Skeletal muscle satellite cell (primary cell): Measurements from ENCODE around the gene CNN3.

Experiments used
- H3K27me3 ChIP-seq: 2 replicates; pipeline ENCODE4 v1.7.0; 2013; ENCODE audit warnings: low read length; ENCODE audit not compliant: control insufficient read depth, insufficient read depth
- H3K36me3 ChIP-seq: 2 replicates; pipeline ENCODE4 v1.7.0; 2013; ENCODE audit warnings: mild to moderate bottlenecking, control low read depth, low read length; ENCODE audit not compliant: insufficient read depth
- H3K4me1 ChIP-seq: 2 replicates; pipeline ENCODE4 v1.7.0; 2013; ENCODE audit warnings: low read length; ENCODE audit not compliant: control insufficient read depth, insufficient read depth
- H3K4me2 ChIP-seq: 2 replicates; pipeline ENCODE4 v1.7.0; 2013; ENCODE audit warnings: mild to moderate bottlenecking, low read length
- H3K4me3 ChIP-seq: 2 replicates; pipeline ENCODE4 v1.7.0; 2013; ENCODE audit warnings: low read length
- H3K9ac ChIP-seq: 2 replicates; pipeline ENCODE4 v1.7.0; 2013; ENCODE audit warnings: mild to moderate bottlenecking, low read depth, low read length, moderate library complexity
- H3K9me3 ChIP-seq: replicated peaks from 2 replicates; pipeline ENCODE4 v1.7.0; 2013; ENCODE audit warnings: mild to moderate bottlenecking, control low read depth, low read length

CNN3 gene

DNA sequence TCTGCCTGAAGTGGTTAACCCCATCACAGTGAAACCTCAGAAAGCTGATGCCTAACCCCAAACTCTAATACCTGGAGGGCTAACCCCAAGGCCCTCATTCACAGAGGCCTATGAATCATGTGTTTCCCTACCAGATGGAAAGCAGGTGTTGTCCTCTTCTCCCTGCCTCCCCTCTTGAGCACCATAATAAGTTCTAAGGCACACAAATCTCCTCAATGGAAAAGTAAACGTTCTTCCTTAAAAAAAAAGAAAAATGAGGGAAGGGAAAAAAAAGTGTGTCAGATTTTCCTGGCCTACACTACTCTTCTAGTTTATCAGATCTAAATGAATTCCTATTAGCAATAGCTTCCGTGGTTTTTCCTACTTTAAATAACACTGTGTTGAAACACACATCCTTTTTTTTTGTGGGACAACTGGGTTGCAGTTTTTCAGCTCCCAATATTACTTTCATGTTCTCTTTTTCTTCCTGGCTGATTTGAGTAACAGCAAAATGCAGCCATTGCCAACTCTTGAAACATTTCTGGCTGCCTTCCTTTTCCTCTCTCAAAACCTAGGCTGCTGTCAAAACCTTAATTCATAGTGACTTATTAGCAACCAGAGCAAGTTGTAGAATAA lies 63.5 kb downstream of the CNN3 start:
- peaks cover 46% of the 10 kb centered on the region for H3K4me1 ChIP-seq
- peak overlapping the region; percentile 31 for H3K4me3 ChIP-seq
- H3K9ac ChIP-seq, result peak overlapping the region; percentile 67
- H3K4me2 ChIP-seq, result peak overlapping the region; percentile 69
- no peaks in the 10 kb centered on the region for H3K36me3 ChIP-seq
- no peaks in the 10 kb centered on the region for H3K9me3 ChIP-seq
- no peaks in the 10 kb centered on the region for H3K27me3 ChIP-seq

DNA sequence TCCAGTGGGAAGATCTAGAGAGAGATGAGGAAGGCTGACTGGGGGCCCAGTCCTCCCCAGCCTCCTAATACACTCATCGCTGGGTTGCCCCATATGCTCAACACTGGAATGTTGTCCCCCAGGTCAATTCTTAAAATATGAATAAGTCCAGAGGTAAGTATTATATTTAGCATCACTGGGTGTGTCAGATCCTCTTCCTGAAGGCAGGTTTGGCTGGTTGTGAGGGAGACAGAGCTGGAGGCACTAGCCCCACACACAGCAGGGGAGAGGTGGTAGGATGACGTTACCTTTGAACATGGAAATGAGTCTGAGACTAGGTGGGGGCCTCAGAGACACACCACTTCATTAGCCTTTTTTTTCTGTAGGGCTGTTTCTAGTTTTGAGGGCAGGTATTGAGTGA lies 64.2 kb downstream of the CNN3 start:
- Histone ChIP-seq H3K36me3 (no peaks in the 10 kb centered on the region), H3K9ac (no peak overlapping the region), H3K4me2 (no peak overlapping the region), H3K4me3 (no peak overlapping the region), H3K4me1 (peaks cover 46% of the 10 kb centered on the region), H3K27me3 (no peaks in the 10 kb centered on the region), H3K9me3 (no peaks in the 10 kb centered on the region)

DNA sequence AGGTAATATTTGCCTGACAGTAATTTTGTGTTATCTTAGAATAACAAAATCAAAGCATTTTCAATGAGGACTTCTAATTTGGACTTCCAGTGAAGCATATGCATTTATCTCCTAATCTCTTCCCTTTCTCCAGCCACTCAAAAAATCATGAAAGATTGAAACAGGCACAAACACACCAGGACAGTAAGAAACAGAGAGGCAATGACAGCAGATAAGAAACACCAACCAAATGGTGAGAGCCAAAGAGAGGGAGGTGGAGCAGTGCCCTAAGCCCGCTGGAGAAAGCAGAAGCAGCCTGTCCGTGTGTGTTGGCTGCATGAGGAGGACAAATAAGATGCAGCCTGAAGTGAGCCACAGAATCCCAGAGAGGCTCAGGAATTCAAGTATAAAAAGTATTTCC lies 67.7 kb downstream of the CNN3 start:
- H3K27me3 ChIP-seq, result no peaks in the 10 kb centered on the region
- H3K36me3 ChIP-seq, result no peaks in the 10 kb centered on the region
- no peak overlapping the region for H3K9ac ChIP-seq
- peaks cover 22% of the 10 kb centered on the region for H3K4me1 ChIP-seq
- no peak overlapping the region for H3K4me2 ChIP-seq
- H3K4me3 ChIP-seq, result no peak overlapping the region
- no peaks in the 10 kb centered on the region for H3K9me3 ChIP-seq

DNA sequence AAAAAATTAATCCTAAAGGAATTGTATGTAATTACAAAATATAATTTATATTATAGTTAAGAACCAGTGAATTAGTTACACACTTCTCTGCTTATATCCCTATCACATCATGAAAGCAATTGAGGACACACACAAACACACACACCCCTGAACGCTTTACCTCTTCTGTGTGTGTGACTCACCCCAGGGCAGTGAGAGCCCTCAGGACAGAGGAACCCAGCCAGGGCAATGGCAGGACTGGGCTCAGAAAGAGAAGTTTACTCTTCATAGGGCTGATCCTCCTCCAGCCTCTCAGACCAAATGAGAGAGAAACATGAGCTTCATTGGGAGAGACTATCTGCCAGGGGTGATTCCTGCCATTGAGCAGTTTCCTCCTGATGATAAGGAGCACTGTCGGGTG lies 68.6 kb downstream of the CNN3 start:
- Histone ChIP-seq H3K36me3 (no peaks in the 10 kb centered on the region), H3K4me3 (no peak overlapping the region), H3K9ac (no peak overlapping the region), H3K27me3 (no peaks in the 10 kb centered on the region), H3K4me1 (peaks cover 17% of the 10 kb centered on the region), H3K4me2 (no peak overlapping the region), H3K9me3 (no peaks in the 10 kb centered on the region)

DNA sequence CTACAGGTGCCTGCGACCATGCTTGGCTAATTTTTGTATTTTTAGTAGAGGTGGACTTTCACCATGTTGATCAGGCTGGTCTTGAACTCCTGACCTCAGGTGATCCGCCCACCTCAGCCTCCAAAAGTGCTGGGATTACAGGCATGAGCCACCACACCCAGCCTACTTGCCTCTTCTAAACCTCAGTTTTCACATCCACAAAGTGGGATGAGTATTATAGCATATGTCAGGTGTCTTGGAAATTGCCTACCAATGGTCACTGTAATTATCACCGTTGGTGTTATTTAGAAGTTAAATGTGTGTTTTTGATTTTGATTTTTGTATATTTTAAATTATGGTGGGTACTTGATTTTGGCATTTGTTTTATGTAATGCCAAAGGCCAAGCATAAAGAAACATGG lies 70.0 kb downstream of the CNN3 start:
- Histone ChIP-seq H3K36me3 (no peaks in the 10 kb centered on the region), H3K9me3 (no peaks in the 10 kb centered on the region), H3K4me1 (peaks cover 10% of the 10 kb centered on the region), H3K9ac (no peak overlapping the region), H3K27me3 (no peaks in the 10 kb centered on the region), H3K4me3 (no peak overlapping the region), H3K4me2 (no peak overlapping the region)

DNA sequence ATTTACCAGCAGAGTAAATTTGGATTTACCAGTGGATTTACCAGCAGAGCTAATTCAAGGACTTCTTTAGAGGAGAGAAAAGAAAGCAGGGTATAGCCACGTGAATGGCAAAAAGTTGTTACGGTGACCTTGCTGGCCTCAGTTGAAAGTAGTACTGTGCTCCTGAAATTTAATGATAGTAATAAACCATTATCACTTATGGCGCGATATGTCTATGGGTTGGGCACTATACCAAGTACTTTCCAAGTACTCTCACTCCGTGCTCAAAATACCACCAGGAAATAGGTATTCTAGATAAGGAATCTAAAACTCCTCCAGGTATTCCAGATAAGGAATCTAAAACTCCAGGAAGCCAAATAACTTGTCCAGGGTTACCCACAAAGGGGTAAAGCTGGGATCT lies 70.9 kb downstream of the CNN3 start:
- H3K36me3 ChIP-seq, result no peaks in the 10 kb centered on the region
- H3K4me2 ChIP-seq, result no peak overlapping the region
- no peak overlapping the region for H3K9ac ChIP-seq
- peaks cover 10% of the 10 kb centered on the region for H3K4me1 ChIP-seq
- no peaks in the 10 kb centered on the region for H3K9me3 ChIP-seq
- no peak overlapping the region for H3K4me3 ChIP-seq
- H3K27me3 ChIP-seq, result no peaks in the 10 kb centered on the region

DNA sequence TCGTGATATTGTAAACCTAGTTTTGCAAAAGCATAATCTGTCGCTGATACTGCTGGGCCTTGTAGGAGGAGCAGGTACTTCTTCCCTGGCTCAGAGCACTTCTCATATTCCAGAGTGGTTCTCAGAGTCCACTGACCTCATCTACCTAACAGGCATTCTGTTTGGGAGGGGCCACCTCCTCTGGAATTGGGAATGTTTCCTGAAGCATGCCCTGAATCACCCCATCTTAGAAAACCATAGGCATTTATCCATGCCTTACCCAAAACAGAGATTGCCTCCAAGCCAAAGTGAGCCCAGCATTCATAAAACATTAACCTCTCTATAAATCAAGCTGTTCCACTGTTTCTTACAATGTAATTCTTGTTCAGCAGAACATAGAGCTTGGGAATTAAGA lies 71.6 kb downstream of the CNN3 start:
- Histone ChIP-seq H3K4me3 (peak overlapping the region; percentile 24), H3K9ac (no peak overlapping the region), H3K36me3 (no peaks in the 10 kb centered on the region), H3K4me1 (peaks cover 10% of the 10 kb centered on the region), H3K9me3 (no peaks in the 10 kb centered on the region), H3K4me2 (peak overlapping the region; percentile 81), H3K27me3 (peaks cover under 1% of the 10 kb centered on the region)

DNA sequence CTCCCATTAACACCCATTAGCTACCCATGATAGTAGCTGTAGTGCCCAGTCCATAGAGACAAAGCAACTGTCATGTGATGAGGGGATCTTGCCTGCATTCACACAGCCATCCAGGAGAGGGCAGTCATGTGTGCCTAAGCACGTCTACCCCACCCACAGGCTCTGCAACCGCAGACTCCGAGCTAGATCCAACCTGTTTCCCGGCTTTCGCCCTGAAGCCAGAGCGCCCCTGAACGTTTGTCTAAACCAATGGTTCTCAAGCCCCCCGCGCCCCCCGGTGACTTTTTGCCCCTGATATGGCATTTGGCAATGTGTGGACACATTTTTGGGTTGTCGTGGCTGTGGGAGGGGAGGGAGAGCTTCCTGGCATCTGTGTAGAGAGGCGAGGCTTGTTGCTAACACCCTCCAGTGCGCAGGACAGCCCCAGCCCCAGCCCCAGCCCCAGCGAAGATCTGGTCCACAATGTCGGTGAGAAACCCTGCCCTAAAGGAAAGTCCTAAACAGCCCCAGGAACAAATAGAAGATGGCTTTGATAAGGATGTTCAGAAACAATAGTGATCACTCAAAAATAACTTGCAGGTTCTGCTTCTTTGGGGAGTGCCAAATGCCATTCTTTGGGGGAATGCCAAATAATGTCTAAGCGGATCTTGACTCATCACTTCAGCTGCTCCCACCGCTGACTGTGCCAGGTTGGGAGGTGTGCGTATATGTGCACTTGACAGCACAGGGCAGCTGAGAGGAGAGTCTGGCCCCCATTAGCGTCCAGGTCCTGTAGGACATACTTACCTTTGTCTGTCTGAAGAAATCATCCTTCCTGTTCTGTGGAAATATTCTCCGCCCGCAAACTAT lies 72.2 kb downstream of the CNN3 start:
- Histone ChIP-seq H3K4me1 (peaks cover 10% of the 10 kb centered on the region), H3K4me2 (peak overlapping the region; percentile 81), H3K9ac (peak overlapping the region; percentile 71), H3K27me3 (peaks cover 3% of the 10 kb centered on the region), H3K36me3 (no peaks in the 10 kb centered on the region), H3K4me3 (peak overlapping the region; percentile 69), H3K9me3 (no peaks in the 10 kb centered on the region)

DNA sequence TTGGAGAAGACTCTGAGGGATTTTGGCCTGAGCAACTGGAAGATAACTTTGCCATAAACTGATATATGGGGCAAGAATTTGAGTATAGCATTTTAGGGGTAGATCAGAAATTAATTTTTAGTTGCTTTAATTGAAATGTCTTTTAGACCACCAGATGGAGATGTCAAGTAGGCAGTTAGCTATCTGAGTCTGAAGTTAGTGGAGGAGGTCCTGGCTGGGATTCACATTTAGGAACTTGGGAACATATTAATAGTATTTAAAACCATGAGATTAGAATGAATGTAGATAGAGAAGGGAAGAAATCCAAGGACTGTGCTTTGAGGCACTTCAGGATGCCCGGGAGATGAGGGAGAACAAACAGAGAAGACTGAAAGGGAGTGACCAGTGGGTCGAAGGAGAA lies 74.1 kb downstream of the CNN3 start:
- Histone ChIP-seq H3K9ac (no peak overlapping the region), H3K4me1 (peaks cover 10% of the 10 kb centered on the region), H3K4me2 (no peak overlapping the region), H3K27me3 (peaks cover 3% of the 10 kb centered on the region), H3K9me3 (no peaks in the 10 kb centered on the region), H3K4me3 (no peak overlapping the region), H3K36me3 (no peaks in the 10 kb centered on the region)

DNA sequence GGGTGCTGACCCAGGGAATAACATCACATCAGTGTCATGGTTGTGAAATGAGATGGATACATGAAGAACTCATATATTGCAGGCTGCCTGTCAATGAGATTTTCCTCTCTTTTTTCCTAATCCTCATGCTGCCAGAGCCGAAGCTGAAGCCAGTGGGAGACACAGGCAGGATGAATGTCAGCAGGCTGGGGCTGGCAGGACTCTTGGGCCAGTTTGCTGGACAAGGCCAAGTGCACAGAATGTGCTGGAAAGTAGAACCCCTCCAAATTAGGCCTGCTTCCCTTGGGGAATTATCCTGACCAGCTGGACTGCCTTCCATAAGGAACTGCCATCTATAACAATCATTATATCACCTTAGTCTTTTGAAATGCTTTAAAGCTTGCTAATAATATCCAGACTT lies 75.3 kb downstream of the CNN3 start:
- Histone ChIP-seq H3K9me3 (no peaks in the 10 kb centered on the region), H3K4me3 (no peak overlapping the region), H3K4me2 (no peak overlapping the region), H3K27me3 (peaks cover 3% of the 10 kb centered on the region), H3K36me3 (no peaks in the 10 kb centered on the region), H3K9ac (no peak overlapping the region), H3K4me1 (peaks cover 10% of the 10 kb centered on the region)
